Sigmoid colon (tissue), 4 donors: Measurements from ENCODE around the gene HRH1.

Experiments
- CTCF ChIP-seq, 4 experiments: fragments of 450-650 bp in 3 of 4; fragments of 200-600 bp in 1 of 4; IDR thresholded peaks; one replicate each; pipeline ENCODE4 v1.5.1; 2016 to 2019; ENCODE audit warnings: antibody characterized with exemption in 4 of 4, mild to moderate bottlenecking in 3 of 4, moderate library complexity in 2 of 4
- EP300 ChIP-seq, 4 donors: sonication (generic); formaldehyde crosslinking; IDR thresholded peaks; one replicate each; pipeline ENCODE4 v1.6.1; 2017; ENCODE audit warnings: antibody characterized with exemption in 4 of 4
- POLR2A ChIP-seq, 2 donors: fragments of 450-650 bp; IDR thresholded peaks; one replicate each; pipeline ENCODE4 v1.6.1; 2016; ENCODE audit warnings: antibody characterized with exemption in 2 of 2, mild to moderate bottlenecking in 2 of 2, moderate library complexity in 2 of 2
- POLR2AphosphoS5 ChIP-seq, 4 donors: sonication (generic); formaldehyde crosslinking; IDR thresholded peaks; one replicate each; pipeline ENCODE4 v1.6.1; 2017; ENCODE audit warnings: antibody characterized with exemption in 4 of 4

- peak in 2 of 4 donors; percentile 18 to 33 for TF ChIP-seq POLR2AphosphoS5 (IDR thresholded peaks at IDR 0.05)
- no peak for TF ChIP-seq POLR2A (IDR thresholded peaks at IDR 0.05)
- no peak for TF ChIP-seq CTCF (IDR thresholded peaks at IDR 0.05)
- no peak for TF ChIP-seq EP300 (IDR thresholded peaks at IDR 0.05)
These were observed 133.8 kb downstream of the HRH1 start for GRCh38 chr3:11288021-11288491.
